ENCODE measurements around the gene NEUROG1. TPM values are rescaled to one million over a fixed set of nuclear protein-coding genes. Genes with fewer than 3 reads are reported as not detected.

The NEUROG1 gene
- total RNA-seq, 3 donors from 2014 or later = not detected

DNA sequence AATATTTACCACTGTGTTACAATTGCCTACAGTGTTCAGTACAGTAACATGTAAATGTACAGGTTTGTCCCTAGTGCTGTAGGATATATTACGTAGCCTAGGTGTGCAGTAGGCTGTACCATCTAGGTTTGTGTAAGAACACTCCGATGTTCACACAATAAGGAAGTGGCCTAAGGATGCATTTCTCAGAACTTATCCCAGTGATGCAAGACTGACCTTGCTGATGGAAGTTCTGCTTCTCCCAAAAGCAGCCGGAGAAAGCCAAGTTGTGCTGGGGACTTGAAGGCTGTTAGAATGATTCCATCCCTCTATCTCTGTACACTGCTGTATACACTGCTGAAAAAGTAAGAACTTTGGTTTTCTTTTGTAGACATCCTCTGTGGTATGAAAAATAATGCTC lies 21.6 kb downstream of the NEUROG1 start:
- H3K27ac ChIP-seq = no peak overlapping the region
- intact Hi-C loops (cut with DNase I; ENCODE audit: low total_unique reads) = no loop called here
- H3K36me3 ChIP-seq = no peaks in the 10 kb centered on the region
- no peaks in the 10 kb centered on the region for H3K9me3 ChIP-seq
- no peak for DNase-seq (ENCODE audit: low spot score in 2 of 2)
- TF ChIP-seq POLR2AphosphoS5 (IDR thresholded peaks at IDR 0.05) (no peak), POLR2A (IDR thresholded peaks at IDR 0.05) (no peak)
- TF ChIP-seq, protein P1, sequence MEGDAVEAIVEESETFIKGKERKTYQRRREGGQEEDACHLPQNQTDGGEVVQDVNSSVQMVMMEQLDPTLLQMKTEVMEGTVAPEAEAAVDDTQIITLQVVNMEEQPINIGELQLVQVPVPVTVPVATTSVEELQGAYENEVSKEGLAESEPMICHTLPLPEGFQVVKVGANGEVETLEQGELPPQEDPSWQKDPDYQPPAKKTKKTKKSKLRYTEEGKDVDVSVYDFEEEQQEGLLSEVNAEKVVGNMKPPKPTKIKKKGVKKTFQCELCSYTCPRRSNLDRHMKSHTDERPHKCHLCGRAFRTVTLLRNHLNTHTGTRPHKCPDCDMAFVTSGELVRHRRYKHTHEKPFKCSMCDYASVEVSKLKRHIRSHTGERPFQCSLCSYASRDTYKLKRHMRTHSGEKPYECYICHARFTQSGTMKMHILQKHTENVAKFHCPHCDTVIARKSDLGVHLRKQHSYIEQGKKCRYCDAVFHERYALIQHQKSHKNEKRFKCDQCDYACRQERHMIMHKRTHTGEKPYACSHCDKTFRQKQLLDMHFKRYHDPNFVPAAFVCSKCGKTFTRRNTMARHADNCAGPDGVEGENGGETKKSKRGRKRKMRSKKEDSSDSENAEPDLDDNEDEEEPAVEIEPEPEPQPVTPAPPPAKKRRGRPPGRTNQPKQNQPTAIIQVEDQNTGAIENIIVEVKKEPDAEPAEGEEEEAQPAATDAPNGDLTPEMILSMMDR (IDR thresholded peaks at IDR 0.05) = no peak
- H3K4me3 ChIP-seq = no peak overlapping the region
- no peaks in the 10 kb centered on the region for H3K4me1 ChIP-seq
- H3K27me3 ChIP-seq = peaks cover 0 to 9% of the 10 kb centered on the region in 2 donors

GRCh38 chr5:135511761-135512575 lies 23.8 kb downstream of the NEUROG1 start:
- no peak for DNase-seq (ENCODE audit: low spot score in 2 of 2)
- Histone ChIP-seq H3K27me3 (peaks cover 0 to 9% of the 10 kb centered on the region in 2 donors), H3K36me3 (no peaks in the 10 kb centered on the region), H3K9me3 (no peaks in the 10 kb centered on the region), H3K4me1 (no peaks in the 10 kb centered on the region), H3K4me3 (no peak overlapping the region), H3K27ac (no peak overlapping the region)
- intact Hi-C loops (cut with DNase I; ENCODE audit: low total_unique reads) = no loop called here
- TF ChIP-seq POLR2AphosphoS5 (IDR thresholded peaks at IDR 0.05) = no peak
- no peak for TF ChIP-seq POLR2A (IDR thresholded peaks at IDR 0.05)
- TF ChIP-seq, protein P1 (IDR thresholded peaks at IDR 0.05) = no peak

GRCh38 chr5:135509995-135510394 lies 25.8 kb downstream of the NEUROG1 start:
- Histone ChIP-seq H3K36me3 (no peaks in the 10 kb centered on the region), H3K9me3 (no peaks in the 10 kb centered on the region), H3K4me1 (no peaks in the 10 kb centered on the region), H3K27ac (no peak overlapping the region), H3K4me3 (no peak overlapping the region), H3K27me3 (peaks cover 0 to 9% of the 10 kb centered on the region in 2 donors)
- intact Hi-C loops (cut with DNase I; ENCODE audit: low total_unique reads) = no loop called here
- DNase-seq (ENCODE audit: low spot score in 2 of 2) = no peak
- TF ChIP-seq POLR2AphosphoS5 (IDR thresholded peaks at IDR 0.05) (no peak), POLR2A (IDR thresholded peaks at IDR 0.05) (no peak)
- TF ChIP-seq, protein P1 (IDR thresholded peaks at IDR 0.05) = no peak

DNA sequence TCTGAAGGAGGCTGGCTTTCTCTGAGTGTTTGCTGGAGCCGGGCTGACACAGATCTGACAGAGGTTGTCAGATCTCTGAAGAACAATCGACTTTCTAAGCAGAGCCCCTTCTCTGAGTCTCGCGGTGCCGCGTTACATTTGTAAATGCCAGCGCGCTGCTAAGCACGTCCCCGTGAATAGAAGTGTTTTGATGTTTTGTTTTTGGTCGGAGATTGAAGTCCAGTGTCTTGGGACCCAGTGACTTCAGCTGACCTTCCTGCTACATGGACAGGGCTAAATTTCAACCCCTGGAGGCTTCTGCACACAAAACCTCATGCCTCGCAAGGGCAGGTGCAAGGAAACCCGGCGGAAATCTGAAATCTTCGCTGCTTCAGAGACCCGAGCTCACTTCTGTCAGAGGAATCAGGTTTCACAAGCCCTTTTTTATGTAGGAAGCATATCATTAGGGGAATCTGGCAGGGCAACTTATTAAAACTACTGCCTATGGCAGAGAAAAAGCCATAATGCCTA lies 27.2 kb downstream of the NEUROG1 start:
- H3K4me3 ChIP-seq = peak overlapping the region in 1 of 3 donors; percentile 7
- H3K4me1 ChIP-seq = no peaks in the 10 kb centered on the region
- H3K27ac ChIP-seq = no peak overlapping the region
- no peak for TF ChIP-seq POLR2A (IDR thresholded peaks at IDR 0.05)
- no peak for TF ChIP-seq POLR2AphosphoS5 (IDR thresholded peaks at IDR 0.05)
- TF ChIP-seq, protein P1 (IDR thresholded peaks at IDR 0.05) = no peak
- intact Hi-C loops (cut with DNase I; ENCODE audit: low total_unique reads) = no loop called here
- no peaks in the 10 kb centered on the region for H3K9me3 ChIP-seq
- H3K36me3 ChIP-seq = no peaks in the 10 kb centered on the region
- DNase-seq (ENCODE audit: low spot score in 2 of 2) = no peak
- H3K27me3 ChIP-seq = peaks cover 0 to 9% of the 10 kb centered on the region in 2 donors

GRCh38 chr5:135505973-135506372 lies 29.8 kb downstream of the NEUROG1 start:
- H3K27me3 ChIP-seq = peaks cover 0 to 5% of the 10 kb centered on the region in 2 donors

More at GRCh38 chr5:135505973-135506372, 29.8 kb downstream of the NEUROG1 start:
- TF ChIP-seq, protein P1 (IDR thresholded peaks at IDR 0.05) = no peak
- TF ChIP-seq POLR2A (IDR thresholded peaks at IDR 0.05) (no peak), POLR2AphosphoS5 (IDR thresholded peaks at IDR 0.05) (no peak)
- H3K4me3 ChIP-seq = no peak overlapping the region
- no peak for DNase-seq (ENCODE audit: low spot score in 2 of 2)
- no peaks in the 10 kb centered on the region for H3K4me1 ChIP-seq
- H3K27ac ChIP-seq = no peak overlapping the region
- no peaks in the 10 kb centered on the region for H3K36me3 ChIP-seq
- H3K9me3 ChIP-seq = no peaks in the 10 kb centered on the region
- intact Hi-C loops (cut with DNase I; ENCODE audit: low total_unique reads) = no loop called here

All from breast epithelium (tissue), 4 donors.